Uterus (tissue), 4 donors: Measurements from ENCODE around the gene CCNL1. TPM values are rescaled to one million over a fixed set of nuclear protein-coding genes. Genes with fewer than 3 reads are reported as not detected.
"Not testable (repeated sequence)": the region's sequence is repeated elsewhere in the genome, so short reads cannot be mapped to it uniquely, and the experiment has no call there.

ENCODE experiments used
- DNase-seq, 2 donors: peaks; one replicate each; pipeline ENCODE4 v3.0.0-alpha.2; 2019 to 2020
- H3K27ac ChIP-seq, 2 donors: fragments of 200-600 bp; sonication (generic); 1 replicate in 1 of 2; 2 replicates in 1 of 2; pipeline ENCODE4 v1.5.1; 2016 to 2018
- H3K27me3 ChIP-seq, 2 donors: fragments of 200-600 bp; sonication (generic); one replicate each; pipeline ENCODE4 v1.5.1; 2018 to 2019; ENCODE audit warnings: control low read depth in 1 of 2
- H3K36me3 ChIP-seq, 2 donors: fragments of 200-600 bp; sonication (generic); one replicate each; pipeline ENCODE4 v1.5.1; 2019; ENCODE audit warnings: control low read depth in 1 of 2
- H3K4me1 ChIP-seq, 2 donors: fragments of 200-600 bp; sonication (generic); one replicate each; pipeline ENCODE4 v1.5.1; 2018 to 2019; ENCODE audit warnings: control low read depth in 1 of 2
- H3K4me3 ChIP-seq, 2 donors: fragments of 200-600 bp; sonication (generic); 1 replicate in 1 of 2; 2 replicates in 1 of 2; pipeline ENCODE4 v1.5.1; 2018 to 2019; ENCODE audit warnings: mild to moderate bottlenecking in 1 of 2
- H3K9me3 ChIP-seq, 2 donors: fragments of 200-600 bp; sonication (generic); one replicate each; pipeline ENCODE4 v1.5.1; 2019; ENCODE audit warnings: control low read depth in 1 of 2
- POLR2A ChIP-seq, 2 donors: fragments of 450-650 bp; IDR thresholded peaks; one replicate each; pipeline ENCODE4 v1.6.1; 2016; ENCODE audit warnings: antibody characterized with exemption in 2 of 2, mild to moderate bottlenecking in 1 of 2, moderate library complexity in 1 of 2
- intact Hi-C: fragments of 100-400 bp; cut with DNase I; formaldehyde crosslinking; loops from one replicate; pipeline ENCODE4 v1.15.1; 2023; ENCODE audit warnings: low total_unique reads
- total RNA-seq, 4 donors: library from RNA; depleted of rRNA in 3 of 4; stranded (reverse); fragments of >200 nt in 3 of 4; gene quantifications; one replicate each; pipeline versions ENCODE4 v1.1.0 to v1.2.4, GENCODE V29; 2014 to 2023
- TF ChIP-seq, protein P1 (sequence below), 4 experiments: fragments of 200-600 bp in 2 of 4; fragments of 450-650 bp in 2 of 4; sonication (generic) in 2 of 4; IDR thresholded peaks; one replicate each; pipeline ENCODE4 v1.5.1; 2016 to 2019; ENCODE audit warnings: antibody characterized with exemption in 4 of 4, mild to moderate bottlenecking in 2 of 4, moderate library complexity in 1 of 4
- donor health status: DM: yes; HTN: yes; CAD: no.

Gene CCNL1
- total RNA-seq, 4 donors from 2014 or later, result 100 to 252 (median 155) TPM

DNA sequence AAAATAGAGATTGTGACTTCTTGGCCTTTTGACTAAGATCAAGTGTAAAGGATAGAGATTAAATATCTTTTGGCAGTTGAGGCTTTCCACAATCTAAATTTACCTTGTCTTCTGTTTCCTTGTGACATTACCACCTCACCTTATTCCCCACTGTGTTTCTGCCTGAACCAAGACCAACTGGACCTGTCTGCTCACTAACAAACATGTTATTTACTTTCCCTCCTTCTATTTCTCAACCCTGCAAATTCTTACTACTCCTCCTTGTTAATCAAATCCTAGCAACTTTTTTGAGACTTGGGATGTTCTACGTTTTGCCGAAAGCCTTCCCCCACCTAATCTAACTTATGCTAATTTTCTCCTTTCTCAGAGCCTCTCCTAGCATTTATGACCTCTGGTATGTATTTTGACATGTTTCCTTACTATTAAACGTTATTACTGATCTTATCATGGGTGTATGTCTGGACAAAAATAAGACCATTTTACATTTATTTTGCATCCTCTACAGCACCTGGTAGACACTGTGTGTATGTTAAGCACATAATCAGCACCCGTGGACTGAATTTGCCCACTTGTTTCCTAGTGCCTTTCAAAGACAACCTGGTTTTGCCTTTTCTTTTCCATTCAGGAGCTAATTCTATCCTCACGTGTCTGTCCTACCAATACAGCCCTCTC, 7.6 kb upstream of the CCNL1 start:
- intact Hi-C loops, result no loop called here

DNA sequence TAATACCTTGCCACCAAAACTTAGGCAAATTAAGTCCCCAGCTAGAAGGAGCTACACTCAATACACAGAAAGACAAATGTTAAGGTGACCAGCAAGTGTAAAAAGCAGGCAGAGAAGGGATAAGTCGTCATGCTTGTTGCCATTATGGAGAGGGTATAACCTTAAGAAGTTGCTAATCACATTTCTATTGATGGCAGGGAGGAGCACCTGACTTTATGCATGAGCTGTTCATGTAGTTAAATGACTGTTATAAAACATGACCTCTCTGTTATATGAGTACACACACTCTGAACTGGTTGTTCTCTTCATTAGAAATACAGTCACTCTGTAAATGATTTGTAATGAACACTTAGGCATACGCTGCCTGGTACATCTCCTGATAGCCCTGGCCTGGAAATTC, 6.6 kb upstream of the CCNL1 start:
- intact Hi-C loops, result no loop called here
- no peaks in the 10 kb centered on the region for H3K4me1 ChIP-seq
- H3K4me3 ChIP-seq, result no peak overlapping the region
- H3K27me3 ChIP-seq, result no peaks in the 10 kb centered on the region
- no peaks in the 10 kb centered on the region for H3K36me3 ChIP-seq
- no peak overlapping the region for H3K27ac ChIP-seq
- TF ChIP-seq POLR2A (IDR thresholded peaks at IDR 0.05), result no peak
- TF ChIP-seq, protein P1, sequence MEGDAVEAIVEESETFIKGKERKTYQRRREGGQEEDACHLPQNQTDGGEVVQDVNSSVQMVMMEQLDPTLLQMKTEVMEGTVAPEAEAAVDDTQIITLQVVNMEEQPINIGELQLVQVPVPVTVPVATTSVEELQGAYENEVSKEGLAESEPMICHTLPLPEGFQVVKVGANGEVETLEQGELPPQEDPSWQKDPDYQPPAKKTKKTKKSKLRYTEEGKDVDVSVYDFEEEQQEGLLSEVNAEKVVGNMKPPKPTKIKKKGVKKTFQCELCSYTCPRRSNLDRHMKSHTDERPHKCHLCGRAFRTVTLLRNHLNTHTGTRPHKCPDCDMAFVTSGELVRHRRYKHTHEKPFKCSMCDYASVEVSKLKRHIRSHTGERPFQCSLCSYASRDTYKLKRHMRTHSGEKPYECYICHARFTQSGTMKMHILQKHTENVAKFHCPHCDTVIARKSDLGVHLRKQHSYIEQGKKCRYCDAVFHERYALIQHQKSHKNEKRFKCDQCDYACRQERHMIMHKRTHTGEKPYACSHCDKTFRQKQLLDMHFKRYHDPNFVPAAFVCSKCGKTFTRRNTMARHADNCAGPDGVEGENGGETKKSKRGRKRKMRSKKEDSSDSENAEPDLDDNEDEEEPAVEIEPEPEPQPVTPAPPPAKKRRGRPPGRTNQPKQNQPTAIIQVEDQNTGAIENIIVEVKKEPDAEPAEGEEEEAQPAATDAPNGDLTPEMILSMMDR (IDR thresholded peaks at IDR 0.05), result no peak
- DNase-seq, result no peak
- H3K9me3 ChIP-seq, result no peaks in the 10 kb centered on the region

More for the DNA sequence above, 7.6 kb upstream of the CCNL1 start:
- no peak overlapping the region for H3K27ac ChIP-seq
- no peaks in the 10 kb centered on the region for H3K36me3 ChIP-seq
- no peaks in the 10 kb centered on the region for H3K9me3 ChIP-seq
- DNase-seq, result no peak
- H3K4me3 ChIP-seq, result no peak overlapping the region
- H3K27me3 ChIP-seq, result no peaks in the 10 kb centered on the region
- no peaks in the 10 kb centered on the region for H3K4me1 ChIP-seq
- TF ChIP-seq, protein P1 (IDR thresholded peaks at IDR 0.05), result no peak
- no peak for TF ChIP-seq POLR2A (IDR thresholded peaks at IDR 0.05)

DNA sequence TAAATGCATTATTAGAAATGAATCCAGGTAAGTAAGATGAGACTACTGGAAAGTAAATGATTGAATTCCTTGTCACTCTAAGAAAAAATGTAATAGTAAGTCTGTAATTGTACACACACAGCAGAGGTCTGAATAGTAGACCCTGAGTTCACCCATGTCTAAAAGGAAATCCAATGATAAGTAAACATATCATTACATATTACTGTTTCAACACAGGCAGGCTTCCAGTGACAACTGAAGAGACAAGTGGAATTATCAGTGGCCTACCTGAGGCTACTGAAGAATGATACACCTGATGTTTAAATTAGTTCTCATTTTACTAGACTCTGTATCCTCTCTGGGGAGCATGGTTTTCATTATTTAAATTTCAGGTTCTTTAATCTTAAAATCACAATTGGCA, 6.2 kb upstream of the CCNL1 start:
- Histone ChIP-seq H3K36me3 (no peaks in the 10 kb centered on the region), H3K4me3 (no peak overlapping the region), H3K27ac (no peak overlapping the region), H3K9me3 (no peaks in the 10 kb centered on the region), H3K27me3 (no peaks in the 10 kb centered on the region), H3K4me1 (peaks cover 0 to 4% of the 10 kb centered on the region in 2 donors)
- no peak for DNase-seq
- TF ChIP-seq POLR2A (IDR thresholded peaks at IDR 0.05), result no peak
- TF ChIP-seq, protein P1 (IDR thresholded peaks at IDR 0.05), result no peak
- intact Hi-C loops, result no loop called here

DNA sequence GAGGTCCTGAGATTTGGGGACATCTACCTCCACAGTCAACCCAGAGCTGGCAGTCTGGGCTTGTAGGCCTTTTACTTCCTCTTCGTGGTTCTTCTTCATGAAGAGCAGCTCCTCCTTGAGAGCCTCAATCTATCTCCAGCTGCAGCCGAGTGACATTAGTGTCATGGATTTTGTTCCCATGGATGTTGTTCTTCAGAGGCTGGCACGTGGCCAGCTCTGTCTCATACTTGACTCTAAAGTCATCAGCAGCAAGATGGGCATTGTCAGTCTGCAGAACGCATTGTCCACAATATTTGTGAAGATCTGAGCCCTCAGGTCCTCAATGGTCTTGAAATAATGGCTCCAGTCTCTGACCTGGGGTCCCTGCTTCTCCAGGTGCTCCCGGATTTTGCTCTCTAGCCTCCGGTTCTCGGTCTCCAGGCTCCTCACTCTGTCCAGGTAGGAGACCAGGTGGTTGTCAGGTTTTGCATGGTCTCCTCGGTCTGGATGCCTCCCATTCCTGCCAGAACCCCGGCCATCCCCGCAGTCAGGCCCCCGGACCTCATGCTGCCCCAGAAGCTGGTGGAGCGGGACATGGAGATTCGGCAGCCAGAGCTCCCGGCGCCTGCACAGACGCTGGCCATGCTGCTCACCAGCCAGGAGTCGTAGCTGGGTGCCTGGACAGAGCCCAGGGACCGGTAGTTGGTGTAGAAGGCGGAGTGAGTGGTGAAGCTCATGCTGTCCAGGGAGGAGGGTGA, 3.4 kb upstream of the CCNL1 start:
- intact Hi-C loops, result no loop called here
- Histone ChIP-seq H3K36me3 (no peaks in the 10 kb centered on the region), H3K27ac (no peak overlapping the region), H3K9me3 (no peaks in the 10 kb centered on the region), H3K4me1 (peaks cover under 1 to 6% of the 10 kb centered on the region in 2 donors), H3K27me3 (peaks cover 0 to 4% of the 10 kb centered on the region in 2 donors), H3K4me3 (no peak overlapping the region)
- DNase-seq, result no peak
- TF ChIP-seq, protein P1 (IDR thresholded peaks at IDR 0.05), result no peak
- TF ChIP-seq POLR2A (IDR thresholded peaks at IDR 0.05), result no peak

DNA sequence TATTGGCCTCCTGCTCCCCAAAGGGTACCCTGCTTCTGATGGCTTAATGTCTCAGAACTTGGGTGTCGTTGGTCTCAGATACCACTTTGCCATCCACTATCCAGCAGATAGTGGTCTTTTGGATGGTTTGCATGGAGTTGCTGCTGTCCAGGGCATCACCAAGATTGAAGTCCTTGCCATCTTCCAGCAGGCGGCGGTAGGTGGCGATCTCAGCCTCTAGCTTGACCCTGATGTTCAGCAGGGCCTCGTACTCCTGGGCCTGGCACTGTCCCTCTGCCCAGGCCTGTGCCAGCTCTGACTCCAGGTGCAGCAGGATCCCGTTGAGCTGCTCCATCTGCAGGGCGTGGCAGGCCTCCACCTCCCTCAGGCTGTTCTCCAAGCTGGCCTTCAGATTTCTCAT, 2.7 kb upstream of the CCNL1 start:
- DNase-seq, result not testable (repeated sequence)

More for the DNA sequence above, 2.7 kb upstream of the CCNL1 start:
- H3K36me3 ChIP-seq, intact Hi-C loops, H3K27me3 ChIP-seq, H3K4me1 ChIP-seq, H3K27ac ChIP-seq, H3K9me3 ChIP-seq, H3K4me3 ChIP-seq: not testable (repeated sequence)
